GM13976 (cell line): ENCODE data around the gene ANKRD9.
A peak's percentile ranks its signal among the peaks of the same experiment; 100 is the strongest.

Experiments used
- DNase-seq: peaks from one replicate; pipeline ENCODE4 v3.0.0; 2012; ENCODE audit warnings: low spot score
- CTCF ChIP-seq: IDR thresholded peaks from 2 replicates; pipeline ENCODE4 v1.5.1; 2012; ENCODE audit warnings: borderline replicate concordance, mild to moderate bottlenecking; ENCODE audit not compliant: insufficient read depth; ENCODE audit errors: extremely low read depth, missing control alignments, control extremely low read depth
- in situ Hi-C: fragments of 300-500 bp; cut with MboI; formaldehyde crosslinking; loops from one replicate; pipeline ENCODE4 v1.12.0; 2022; ENCODE audit warnings: low sequenced_read_pairs, mixed read lengths, inconsistent platforms; ENCODE audit not compliant: unreplicated experiment

The ANKRD9 gene

GRCh38 chr14:102509746-102510615 is at the start of gene ANKRD9:
Gene ANKRD9, minus strand, starts transcription at chr14:102509776. Its CDS starts 1,887 bp downstream, at chr14:102507889.
- no peak for TF ChIP-seq CTCF
- in situ Hi-C loops = no loop called here

GRCh38 chr14:102558556-102558955 is 49.0 kb upstream of the ANKRD9 start:
- DNase-seq = no peak
- in situ Hi-C loops = no loop called here
- TF ChIP-seq CTCF = no peak

More at GRCh38 chr14:102509746-102510615, at the start of gene ANKRD9:
- DNase-seq = peak; percentile 99

GRCh38 chr14:102557434-102558226 is 48.1 kb upstream of the ANKRD9 start:
- no peak for TF ChIP-seq CTCF
- in situ Hi-C loops = no loop called here
- DNase-seq = no peak

- in situ Hi-C loops = no loop called here
- no peak for TF ChIP-seq CTCF
Observed at GRCh38 chr14:102556098-102556677, 46.6 kb upstream of the ANKRD9 start.

GRCh38 chr14:102554821-102555819 is 45.5 kb upstream of the ANKRD9 start:
- no peak for TF ChIP-seq CTCF
- in situ Hi-C loops = no loop called here
- DNase-seq = peak; percentile 86

More at GRCh38 chr14:102556098-102556677, 46.6 kb upstream of the ANKRD9 start:
- no peak for DNase-seq
